NCI-H446 treated with DMSO at 0.1 percent for 48 hours (cell line): Measurements from ENCODE around the gene PCDHGA6.
"Not testable (repeated sequence)": the region's sequence is repeated elsewhere in the genome, so short reads cannot be mapped to it uniquely, and the experiment has no call there.

Experiments
- DNase-seq: peaks from one replicate; lab custom pipeline; 2025; lab: John Stamatoyannopoulos, UW

The PCDHGA6 gene

DNA sequence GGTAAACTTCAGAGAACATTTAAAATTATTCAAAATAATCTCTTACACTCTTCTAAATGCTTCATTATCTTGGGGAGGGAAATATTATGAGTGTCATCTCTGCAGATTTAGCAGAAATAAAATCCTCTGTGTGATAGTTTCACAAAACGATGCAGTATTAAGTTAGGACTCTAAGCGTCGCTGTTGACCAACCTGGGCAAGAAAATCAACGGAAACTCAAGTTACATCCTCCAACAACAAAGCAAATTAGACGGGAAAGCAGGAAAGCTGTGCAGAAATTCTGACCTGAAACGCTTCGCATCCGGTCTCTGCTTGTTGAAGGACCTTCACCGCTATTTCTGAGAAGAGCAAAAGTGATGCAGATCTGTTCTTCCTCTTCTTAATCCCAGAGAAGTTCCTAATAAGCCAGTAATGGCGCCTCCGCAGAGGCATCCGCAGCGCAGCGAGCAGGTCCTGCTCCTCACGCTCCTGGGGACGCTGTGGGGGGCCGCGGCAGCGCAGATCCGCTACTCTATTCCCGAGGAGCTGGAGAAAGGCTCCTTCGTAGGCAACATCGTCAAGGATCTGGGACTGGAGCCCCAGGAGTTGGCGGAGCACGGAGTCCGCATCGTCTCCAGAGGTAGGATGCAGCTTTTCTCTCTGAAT, at the start of gene PCDHGA6:
Gene PCDHGA6, plus strand, starts transcription at position 219 of the 645 bp plus-strand sequence. Its CDS starts 193 bp downstream, at position 412.
- no peak for DNase-seq

DNA sequence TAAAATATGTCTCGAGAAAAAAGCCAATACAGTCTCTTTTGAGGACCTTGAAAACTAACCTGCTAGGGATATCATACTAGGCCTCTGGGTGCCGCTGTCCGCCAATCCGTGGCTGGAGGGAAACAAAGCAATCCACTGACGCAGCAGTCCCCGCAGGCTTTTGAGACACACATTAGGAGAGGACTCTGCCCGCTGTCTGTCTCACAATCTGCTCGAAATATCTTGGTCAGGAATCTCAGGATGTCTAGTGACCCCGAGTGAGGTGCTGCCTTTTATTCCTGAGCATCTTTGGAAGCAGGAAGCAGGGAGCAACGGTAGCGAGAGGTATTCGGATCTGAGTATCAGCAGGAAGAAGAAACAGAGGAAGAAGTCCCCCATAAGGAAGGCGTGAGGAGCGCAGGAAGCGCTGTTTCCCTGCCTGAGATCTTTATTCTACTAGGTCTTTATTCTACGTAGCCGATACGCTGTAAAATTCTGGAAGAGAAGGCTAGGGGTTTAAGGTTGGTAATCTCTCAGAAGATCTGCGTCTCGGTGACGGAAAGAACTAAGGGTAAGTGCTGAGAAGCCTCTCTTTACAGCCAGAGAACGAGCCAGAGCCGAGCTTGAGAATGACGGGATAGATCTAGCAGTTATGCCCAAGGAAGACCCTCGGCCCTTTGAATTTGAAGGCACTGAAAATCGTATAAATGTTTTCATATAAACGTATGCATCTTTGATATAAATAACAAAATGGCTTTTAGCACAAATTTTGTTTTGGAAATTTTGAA, 47.4 kb upstream of the PCDHGA6 start:
- peak; percentile 11 for DNase-seq

DNA sequence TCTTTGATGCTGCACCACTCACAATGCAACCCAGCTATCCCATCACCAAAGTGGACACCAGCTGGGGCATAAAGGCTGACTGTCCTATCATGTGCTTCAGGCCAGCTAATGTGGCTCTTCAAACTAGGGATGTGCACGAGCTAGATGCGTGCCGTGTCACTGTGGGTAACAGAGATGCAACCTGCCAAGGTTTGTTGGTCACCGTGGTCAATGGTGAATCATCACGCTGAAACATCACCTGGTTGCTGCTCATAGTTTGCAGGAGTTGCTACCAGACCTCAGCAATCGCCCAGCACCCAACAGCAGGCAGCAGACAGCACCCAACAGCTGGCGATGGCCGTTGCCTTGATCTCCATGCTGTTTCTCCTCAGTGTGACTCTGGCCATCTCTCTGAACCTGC, 45.5 kb upstream of the PCDHGA6 start:
- DNase-seq, result no peak

DNA sequence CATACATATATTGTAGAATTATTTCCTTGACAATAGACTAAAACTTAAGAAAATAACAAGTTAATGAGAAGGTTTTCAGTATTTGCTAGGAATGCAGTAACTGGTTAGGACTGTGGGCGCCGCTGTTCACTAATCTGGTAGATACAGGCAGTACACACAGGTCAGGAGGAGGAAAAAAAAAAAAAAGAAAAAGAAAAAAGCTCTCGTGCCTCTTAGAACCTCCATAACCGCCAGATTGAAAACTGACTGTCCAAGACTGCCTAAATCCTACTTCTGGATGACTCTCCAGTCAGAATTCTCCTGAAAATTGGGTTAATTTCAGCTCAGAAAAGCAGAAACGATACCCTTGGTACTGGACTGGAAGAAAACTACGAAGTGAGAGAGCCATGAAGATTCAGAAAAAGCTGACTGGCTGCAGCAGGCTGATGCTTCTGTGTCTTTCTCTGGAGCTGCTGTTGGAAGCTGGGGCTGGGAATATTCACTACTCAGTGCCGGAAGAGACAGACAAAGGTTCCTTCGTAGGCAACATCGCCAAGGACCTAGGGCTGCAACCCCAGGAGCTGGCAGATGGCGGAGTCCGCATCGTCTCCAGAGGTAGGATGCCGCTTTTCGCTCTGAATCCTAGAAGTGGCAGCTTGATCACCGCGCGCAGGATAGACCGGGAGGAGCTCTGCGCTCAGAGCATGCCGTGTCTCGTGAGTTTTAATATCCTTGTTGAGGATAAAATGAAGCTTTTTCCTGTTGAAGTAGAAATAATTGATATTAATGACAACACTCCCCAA, 43.2 kb upstream of the PCDHGA6 start, which contains the start of gene PCDHGA1:
Gene PCDHGA1, plus strand, starts transcription at position 216 of the 782 bp plus-strand sequence.
- DNase-seq, result peak; percentile 34

DNA sequence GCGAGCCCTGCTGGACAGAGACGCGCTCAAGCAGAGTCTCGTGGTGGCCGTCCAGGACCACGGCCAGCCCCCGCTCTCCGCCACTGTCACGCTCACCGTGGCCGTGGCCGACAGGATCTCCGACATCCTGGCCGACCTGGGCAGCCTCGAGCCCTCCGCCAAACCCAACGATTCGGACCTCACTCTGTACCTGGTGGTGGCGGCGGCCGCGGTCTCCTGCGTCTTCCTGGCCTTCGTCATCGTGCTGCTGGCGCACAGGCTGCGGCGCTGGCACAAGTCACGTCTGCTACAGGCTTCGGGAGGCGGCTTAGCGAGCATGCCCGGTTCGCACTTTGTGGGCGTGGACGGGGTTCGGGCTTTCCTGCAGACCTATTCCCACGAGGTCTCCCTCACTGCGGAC, 41.1 kb upstream of the PCDHGA6 start:
- not testable (repeated sequence) for DNase-seq

DNA sequence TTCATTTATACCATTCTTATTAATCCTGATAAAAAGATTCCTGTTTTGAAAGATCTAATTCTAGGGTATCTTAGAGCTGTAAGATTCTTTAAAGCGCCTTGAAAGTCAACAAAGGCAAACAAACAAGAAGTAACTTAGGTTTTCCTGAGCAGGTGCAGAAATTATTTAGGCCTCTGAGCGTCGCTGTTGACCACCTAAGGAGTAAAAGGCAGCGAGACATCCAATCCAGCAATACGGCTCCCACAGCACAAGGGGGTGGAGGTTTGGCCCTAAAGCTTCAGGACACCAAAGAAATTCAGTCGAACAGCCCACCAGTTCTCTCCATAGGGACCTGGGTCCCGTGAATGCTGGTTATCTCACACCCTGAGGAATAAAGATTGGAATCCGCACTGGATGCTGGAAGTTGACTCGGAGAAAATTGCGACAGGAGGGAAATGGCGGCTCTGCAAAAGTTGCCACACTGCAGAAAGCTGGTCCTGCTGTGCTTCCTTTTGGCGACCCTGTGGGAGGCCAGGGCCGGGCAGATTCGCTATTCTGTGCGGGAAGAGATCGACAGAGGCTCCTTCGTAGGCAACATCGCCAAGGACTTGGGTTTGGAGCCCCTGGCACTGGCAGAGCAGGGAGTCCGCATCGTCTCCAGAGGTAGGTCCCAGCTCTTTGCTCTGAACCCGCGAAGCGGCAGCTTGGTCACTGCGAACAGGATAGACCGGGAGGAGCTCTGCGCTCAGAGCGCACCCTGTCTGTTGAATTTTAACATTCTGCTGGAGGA, 35.0 kb upstream of the PCDHGA6 start, which contains the start of gene PCDHGA2:
Gene PCDHGA2, plus strand, starts transcription at position 223 of the 769 bp plus-strand sequence.
- no peak for DNase-seq

DNA sequence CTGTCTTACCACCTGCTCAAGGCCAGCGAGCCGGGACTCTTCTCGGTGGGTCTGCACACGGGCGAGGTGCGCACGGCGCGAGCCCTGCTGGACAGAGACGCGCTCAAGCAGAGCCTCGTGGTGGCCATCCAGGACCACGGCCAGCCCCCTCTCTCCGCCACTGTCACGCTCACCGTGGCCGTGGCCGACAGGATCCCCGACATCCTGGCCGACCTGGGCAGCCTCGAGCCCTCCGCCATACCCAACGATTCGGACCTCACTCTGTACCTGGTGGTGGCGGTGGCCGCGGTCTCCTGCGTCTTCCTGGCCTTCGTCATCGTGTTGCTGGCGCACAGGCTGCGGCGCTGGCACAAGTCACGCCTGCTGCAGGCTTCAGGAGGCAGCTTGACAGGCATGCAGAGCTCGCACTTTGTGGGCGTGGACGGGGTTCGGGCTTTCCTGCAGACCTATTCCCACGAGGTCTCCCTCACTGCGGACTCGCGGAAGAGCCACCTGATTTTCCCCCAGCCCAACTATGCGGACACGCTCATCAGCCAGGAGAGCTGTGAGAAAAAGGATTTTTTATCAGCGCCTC, 32.8 kb upstream of the PCDHGA6 start:
- DNase-seq, result not testable (repeated sequence)

DNA sequence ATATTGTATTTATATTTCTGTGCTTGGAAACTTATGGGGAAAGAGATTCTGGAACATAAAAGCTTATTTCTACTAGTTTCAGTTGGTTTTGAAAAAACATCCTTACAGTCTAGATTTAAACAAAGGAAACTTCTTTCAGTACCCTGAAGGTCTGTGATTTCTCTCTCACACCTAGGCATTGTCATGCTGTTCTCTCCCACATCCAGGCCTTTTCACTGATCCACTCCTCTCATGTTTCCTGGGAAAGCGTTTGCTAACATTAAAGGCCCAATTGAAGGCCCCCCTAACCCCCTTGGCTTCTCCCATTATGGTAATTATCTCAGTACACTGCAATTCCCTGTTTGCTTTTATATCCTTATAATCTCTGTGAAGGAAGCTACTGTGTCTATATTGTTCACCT, 30.9 kb upstream of the PCDHGA6 start:
- no peak for DNase-seq

DNA sequence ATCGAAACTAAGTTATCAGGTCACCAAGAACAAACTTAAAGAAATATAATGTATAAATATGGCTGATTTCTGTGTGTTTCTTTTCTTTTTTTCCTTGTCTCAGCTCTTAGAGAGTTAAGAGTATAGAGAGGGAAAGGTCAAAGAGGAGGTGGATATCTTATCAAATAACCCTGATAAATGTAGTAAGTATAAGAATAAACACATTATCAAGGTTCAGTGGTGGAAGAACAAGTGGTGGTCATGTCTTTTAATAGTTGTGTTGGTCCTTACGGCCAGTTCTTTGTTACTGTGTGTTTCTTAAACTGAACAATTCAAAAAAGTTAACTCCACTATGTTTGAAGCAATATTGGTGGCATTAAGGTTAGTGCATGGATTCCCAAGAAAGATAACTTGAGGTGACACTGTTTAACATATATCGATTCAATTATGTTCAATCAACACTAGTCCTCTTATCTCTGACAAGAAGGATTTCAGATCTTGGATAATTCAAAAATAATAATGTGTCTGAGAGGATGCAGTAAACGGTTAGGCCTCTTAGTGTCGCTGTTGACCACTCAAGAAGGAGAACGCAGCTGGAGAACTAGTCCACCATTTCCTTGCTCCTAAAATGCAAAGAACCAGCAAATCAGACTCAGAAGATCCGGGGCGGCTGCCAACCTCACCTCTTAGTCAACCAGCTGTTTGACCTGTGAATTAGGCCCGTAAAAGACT, 30.3 kb upstream of the PCDHGA6 start, which contains the start of gene PCDHGA3:
Gene PCDHGA3, plus strand, starts transcription at position 588 of the 711 bp plus-strand sequence. CDS start 205 bp downstream, outside the sequence.
- no peak for DNase-seq

DNA sequence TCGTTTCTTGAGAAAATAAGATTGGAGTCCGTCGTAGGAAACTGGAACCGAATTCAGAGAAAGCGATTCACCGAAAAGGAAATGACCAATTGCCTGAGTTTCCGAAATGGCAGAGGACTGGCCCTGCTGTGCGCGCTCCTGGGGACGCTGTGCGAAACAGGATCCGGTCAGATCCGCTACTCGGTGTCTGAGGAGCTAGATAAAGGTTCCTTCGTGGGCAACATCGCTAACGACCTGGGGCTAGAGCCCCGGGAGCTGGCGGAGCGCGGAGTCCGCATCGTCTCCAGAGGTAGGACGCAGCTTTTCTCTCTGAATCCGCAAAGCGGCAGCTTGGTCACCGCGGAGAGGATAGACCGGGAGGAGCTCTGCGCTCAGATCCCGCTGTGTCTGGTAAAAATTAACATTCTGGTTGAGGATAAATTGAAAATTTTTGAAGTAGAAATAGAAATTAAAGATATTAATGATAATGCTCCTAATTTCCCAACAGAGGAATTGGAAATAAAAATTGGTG, 29.7 kb upstream of the PCDHGA6 start:
- no peak for DNase-seq

DNA sequence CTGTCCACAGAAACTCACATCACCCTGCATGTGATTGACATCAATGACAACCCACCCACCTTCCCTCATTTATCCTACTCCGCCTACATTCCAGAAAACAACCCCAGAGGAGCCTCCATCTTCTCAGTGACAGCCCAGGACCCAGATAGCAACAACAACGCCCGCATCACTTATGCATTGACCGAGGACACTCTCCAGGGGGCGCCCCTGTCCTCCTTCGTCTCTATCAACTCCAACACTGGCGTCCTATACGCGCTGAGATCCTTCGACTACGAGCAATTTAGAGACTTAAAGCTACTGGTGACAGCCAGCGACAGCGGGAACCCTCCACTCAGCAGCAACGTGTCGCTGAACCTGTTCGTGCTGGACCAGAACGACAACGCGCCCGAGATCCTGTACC, 28.4 kb upstream of the PCDHGA6 start:
- DNase-seq, result no peak

DNA sequence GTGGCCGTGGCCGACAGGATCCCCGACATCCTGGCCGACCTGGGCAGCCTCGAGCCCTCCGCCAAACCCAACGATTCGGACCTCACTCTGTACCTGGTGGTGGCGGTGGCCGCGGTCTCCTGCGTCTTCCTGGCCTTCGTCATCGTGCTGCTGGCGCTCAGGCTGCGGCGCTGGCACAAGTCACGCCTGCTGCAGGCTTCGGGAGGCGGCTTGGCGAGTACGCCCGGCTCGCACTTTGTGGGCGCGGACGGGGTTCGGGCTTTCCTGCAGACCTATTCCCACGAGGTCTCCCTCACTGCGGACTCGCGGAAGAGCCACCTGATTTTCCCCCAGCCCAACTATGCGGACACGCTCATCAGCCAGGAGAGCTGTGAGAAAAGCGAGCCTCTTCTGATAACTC, 27.7 kb upstream of the PCDHGA6 start:
- DNase-seq, result not testable (repeated sequence)

DNA sequence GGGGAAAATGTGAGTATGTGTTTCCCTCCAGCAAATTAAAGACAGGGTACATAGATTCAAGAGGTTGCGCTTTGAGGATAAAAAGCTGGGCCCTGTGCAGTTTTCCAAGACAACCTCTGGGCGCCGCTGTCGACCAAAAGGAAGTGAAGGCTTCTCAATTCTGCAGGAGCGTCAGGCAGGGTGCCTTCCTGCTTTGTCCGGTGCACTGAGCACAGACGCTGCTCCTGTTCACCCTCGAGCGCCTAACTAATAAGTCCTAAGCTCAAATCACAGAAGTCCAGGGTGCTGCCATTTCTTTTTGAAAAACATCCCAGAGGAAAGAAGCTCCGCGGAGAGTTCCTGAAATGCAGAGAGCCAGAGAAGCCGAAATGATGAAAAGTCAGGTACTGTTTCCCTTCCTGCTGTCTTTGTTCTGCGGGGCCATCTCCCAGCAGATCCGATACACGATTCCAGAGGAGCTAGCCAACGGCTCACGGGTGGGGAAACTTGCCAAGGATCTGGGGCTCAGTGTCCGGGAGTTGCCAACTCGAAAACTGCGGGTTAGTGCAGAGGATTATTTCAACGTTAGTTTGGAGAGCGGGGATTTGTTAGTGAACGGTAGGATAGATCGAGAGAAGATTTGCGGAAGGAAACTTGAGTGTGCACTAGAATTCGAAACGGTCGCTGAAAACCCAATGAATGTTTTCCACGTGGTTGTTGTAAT, 23.6 kb upstream of the PCDHGA6 start, which contains the start of gene PCDHGB1:
Gene PCDHGB1, plus strand, starts transcription at position 183 of the 703 bp plus-strand sequence. Its CDS starts 162 bp downstream, at position 345.
- DNase-seq, result peak; percentile 9

DNA sequence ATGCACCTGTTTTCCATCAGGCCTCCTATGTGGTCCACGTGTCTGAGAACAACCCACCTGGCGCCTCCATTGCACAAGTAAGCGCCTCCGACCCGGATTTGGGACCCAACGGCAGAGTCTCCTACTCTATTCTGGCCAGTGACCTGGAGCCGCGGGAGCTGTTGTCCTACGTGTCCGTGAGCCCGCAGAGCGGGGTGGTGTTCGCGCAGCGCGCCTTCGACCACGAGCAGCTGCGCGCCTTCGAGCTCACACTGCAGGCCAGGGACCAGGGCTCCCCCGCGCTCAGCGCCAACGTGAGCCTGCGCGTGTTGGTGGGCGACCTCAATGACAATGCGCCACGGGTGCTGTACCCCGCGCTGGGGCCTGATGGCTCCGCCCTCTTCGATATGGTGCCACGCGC, 22.1 kb upstream of the PCDHGA6 start:
- no peak for DNase-seq

DNA sequence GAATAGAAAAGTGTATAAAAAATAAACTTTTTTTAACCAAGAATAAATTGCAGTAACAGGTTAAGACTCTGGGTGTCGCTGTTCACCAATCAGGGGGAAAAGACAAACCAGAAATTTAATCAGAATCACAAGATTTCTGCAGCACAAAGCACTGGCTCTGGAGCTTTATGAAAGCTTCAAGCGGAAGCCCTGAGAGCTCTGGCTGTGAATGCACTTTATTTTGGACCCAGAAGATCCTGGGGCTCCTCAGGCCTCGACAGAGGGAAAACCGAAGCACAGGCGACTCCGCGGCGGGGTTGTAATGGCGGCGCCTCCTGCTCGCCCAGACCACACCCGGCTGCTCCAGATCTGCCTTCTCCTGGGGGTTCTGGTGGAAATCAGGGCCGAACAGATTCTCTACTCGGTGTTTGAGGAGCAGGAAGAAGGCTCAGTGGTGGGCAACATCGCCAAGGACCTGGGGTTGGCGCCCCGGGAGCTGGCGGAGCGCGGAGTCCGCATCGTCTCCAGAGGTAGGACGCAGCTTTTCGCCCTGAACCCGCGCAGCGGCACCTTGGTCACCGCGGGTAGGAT, 18.7 kb upstream of the PCDHGA6 start, which contains the start of gene PCDHGA4:
Gene PCDHGA4, plus strand, starts transcription at position 122 of the 570 bp plus-strand sequence. Its CDS starts 87 bp downstream, at position 209.
- DNase-seq, result no peak

DNA sequence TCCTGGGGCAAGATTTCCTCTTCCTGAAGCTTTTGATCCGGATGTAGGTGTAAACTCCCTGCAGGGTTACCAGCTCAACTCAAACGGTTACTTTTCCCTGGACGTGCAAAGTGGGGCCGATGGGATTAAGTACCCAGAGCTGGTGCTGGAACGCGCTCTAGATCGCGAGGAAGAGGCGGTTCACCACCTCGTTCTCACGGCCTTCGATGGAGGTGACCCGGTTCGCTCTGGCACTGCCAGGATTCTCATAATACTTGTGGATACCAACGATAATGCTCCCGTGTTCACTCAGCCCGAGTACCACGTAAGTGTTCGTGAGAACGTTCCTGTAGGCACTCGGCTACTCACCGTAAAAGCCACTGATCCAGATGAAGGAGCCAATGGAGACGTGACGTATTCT, 18.1 kb upstream of the PCDHGA6 start:
- DNase-seq, result no peak

DNA sequence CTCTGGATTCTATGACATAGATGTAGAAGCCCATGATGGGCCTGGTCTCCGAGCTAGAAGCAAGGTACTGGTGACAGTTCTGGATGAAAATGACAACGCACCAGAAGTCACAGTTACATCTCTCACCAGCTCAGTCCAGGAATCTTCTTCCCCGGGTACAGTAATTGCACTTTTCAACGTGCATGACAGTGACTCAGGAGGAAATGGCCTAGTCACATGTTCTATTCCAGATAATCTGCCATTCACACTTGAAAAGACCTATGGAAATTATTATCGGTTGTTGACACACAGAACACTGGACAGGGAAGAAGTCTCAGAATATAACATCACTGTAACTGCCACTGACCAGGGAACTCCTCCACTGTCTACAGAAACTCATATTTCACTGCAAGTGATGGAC, 17.6 kb upstream of the PCDHGA6 start:
- DNase-seq, result no peak

DNA sequence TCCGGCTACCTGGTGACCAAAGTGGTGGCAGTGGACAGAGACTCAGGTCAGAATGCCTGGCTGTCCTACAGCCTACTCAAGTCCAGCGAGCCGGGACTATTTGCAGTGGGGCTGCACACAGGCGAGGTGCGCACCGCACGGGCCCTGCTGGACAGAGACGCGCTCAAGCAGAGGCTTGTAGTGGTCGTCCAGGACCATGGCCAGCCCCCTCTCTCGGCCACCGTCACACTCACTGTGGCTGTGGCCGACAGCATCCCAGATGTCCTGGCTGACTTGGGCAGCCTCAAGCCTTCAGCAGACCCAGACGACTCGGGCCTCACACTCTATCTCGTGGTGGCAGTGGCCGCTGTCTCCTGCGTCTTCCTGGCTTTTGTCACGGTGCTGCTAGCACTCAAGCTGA, 16.7 kb upstream of the PCDHGA6 start:
- DNase-seq, result no peak

DNA sequence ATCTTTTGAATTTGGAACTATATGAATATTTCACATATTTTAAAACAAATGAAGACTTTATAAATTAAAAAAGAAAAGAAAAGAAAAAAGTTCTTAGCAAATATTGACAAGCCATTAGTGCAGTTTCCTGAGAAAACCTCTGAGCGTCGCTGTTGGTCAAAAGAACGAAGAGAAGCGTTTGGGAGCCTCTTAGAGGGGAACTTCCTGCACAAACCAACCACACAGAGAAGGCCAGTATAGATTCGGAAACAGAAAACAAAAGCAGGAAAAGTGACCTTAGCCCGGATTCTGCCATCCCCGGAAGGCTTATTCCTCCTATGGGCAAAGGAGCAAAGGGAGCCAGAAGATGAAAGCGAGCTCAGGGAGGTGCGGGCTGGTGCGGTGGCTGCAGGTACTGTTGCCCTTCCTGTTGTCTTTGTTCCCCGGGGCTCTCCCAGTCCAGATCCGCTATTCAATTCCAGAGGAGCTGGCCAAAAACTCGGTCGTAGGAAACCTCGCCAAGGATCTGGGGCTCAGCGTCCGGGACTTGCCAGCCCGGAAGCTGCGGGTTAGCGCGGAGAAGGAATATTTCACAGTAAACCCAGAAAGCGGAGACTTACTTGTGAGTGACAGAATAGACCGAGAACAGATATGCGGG, 13.8 kb upstream of the PCDHGA6 start, which contains the start of gene PCDHGB2:
Gene PCDHGB2, plus strand, starts transcription at position 205 of the 637 bp plus-strand sequence. Its CDS starts 142 bp downstream, at position 347.
- DNase-seq, result peak; percentile 51
